HG03432 (cell line): Measurements from ENCODE around the gene ZBTB26.

Experiments used
- ATAC-seq: cut with Tn5 transposase; IDR thresholded peaks from one replicate; pipeline ENCODE4 v1.9.1; 2021; ENCODE audit warnings: mild to moderate bottlenecking, moderate library complexity; ENCODE audit not compliant: unreplicated experiment

Gene ZBTB26, protein sequence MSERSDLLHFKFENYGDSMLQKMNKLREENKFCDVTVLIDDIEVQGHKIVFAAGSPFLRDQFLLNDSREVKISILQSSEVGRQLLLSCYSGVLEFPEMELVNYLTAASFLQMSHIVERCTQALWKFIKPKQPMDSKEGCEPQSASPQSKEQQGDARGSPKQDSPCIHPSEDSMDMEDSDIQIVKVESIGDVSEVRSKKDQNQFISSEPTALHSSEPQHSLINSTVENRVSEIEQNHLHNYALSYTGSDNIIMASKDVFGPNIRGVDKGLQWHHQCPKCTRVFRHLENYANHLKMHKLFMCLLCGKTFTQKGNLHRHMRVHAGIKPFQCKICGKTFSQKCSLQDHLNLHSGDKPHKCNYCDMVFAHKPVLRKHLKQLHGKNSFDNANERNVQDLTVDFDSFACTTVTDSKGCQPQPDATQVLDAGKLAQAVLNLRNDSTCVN

DNA sequence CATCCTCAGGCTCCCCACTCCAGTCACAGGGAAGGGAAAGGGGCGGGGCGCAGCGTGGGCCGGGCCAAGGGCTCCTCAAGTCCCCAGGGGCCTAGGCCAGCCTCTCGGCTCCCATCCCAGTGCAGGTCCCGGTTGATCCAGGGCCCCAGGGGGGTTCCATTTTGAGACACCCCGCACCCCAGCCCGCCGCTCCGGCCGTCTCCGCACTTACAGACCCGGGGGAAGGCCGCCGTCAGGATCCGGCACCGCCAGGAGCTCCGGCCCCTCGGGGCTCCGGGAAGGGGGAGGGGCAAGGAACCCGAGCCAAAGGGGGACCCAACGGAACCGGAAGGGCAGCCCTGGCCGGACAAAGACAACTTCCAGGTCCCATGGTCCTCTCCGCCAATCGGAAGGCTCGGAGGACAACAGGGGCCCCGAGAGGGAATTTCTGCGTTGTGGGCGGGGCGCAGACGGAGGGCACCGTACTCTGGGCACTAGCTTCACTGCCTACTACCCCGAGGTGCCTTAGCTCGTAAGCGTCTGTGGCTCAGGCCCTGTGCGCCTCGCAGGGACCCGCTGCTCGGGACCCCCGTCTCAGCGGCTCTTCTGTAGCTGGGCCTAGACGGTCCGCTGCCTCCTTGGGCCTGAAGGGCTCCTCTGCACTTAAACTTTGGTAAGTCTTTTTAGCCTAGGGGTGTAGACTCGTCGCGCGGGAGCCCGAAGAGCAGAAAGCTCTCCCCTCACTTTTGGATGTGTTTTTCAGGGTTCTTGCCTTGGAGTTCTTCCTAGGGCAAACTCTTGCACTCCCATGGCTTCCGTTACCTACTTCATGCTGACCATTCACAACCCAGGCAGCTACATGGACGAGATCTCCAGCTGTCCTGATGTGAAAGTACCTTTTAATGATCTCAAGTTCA is at the start of gene ZBTB26:
TSS of gene ZBTB26 (minus strand) at position 287 of the 896 bp plus-strand sequence. CDS start 11,578 bp downstream, outside the sequence.
- peak; percentile 98 for ATAC-seq

DNA sequence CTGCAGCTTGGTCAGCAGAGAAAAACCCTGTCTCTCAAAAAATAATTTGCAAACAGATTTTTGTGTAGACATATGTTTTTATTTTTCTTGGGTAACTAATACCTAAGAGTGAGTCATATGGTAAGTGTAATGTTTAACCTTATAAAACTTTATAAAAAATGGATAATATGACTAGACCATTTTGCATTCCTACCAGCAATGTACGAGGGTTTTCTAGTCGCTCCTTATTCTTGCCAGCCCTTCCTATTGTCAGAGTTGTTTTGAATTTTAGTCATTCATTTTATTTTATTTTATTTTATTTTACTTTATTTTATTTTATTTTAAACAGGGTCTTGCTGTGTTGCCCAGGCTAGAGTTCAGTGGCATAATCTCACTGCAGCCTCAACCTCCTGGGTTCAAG is 47.3 kb upstream of the ZBTB26 start:
- no peak for ATAC-seq

DNA sequence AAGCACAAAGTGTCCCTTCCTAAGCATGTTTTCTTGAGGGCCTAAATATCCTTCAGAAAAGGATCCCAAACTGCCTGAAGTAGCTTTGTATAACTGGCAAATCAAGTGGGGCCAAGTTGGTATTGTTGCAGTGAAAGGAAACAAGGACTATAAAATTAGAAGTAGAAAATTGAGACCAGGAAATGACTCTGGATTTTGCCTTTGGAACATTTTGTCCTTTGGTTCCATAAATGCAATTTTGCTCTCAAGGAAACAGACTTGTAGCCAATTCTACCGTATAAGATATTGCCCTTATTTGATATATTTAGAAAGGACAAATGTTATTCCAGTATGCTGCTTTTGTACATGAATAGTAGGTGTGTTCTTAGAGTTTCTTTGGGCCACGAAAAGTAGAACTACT is 43.9 kb upstream of the ZBTB26 start:
- ATAC-seq: no peak

DNA sequence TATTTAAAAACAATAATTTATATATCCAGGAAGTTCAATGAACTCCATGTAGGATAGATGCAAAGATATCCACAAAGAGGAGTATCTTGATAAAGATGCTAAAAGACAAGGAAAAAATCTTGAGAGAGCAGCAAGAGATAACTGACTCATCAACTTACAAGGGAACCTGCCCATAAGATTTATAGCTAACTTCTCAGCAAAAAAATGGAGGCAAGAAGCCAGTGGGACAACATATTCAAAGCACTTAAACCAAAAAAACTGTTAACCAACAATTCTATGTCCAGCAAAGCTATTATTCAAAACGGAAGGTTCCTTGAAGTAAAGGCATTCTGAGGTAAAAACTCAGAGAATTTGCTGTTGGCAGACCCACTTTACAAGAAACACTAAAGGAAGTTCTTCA is 29.8 kb upstream of the ZBTB26 start:
- no peak for ATAC-seq

DNA sequence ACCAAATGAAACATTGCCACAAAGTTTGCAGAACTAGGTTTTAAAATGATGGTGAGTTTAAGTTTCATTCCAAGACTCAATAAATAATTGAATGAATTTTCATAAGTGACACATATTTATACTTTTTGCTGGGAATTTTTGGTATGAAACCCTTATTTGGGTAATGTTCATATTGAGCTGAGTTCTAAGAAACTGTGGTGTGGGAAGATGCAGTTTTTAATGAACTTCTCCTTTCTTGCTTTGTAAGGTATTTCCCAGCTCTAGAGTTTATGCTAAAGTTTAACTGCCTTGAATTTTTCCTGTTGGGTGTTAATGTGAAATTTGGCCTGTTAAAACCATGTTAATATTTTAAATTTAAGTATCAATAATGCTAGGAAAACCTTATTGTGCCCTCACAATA is 24.6 kb upstream of the ZBTB26 start:
- no peak for ATAC-seq

DNA sequence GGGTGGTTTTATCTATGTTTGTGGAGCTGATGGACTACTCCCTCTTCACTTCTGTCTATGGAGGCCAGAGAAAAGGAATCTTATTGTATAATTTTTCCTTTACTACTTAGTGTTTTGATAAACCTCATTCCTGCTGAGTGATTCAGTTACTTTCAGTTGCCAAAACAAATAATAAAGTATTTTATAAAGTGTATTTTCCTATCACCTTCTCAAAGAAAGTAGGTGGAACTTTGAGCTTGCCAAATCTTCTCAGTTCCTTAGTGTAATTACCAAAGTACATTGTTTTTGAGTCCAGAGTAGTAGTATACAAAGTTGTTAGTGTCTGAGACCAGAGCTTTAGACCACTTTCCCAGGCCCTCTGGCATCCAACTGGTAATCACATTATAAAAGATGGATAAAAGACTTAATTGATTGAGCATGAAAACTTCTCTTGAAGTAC is 23.0 kb upstream of the ZBTB26 start:
- ATAC-seq: no peak

DNA sequence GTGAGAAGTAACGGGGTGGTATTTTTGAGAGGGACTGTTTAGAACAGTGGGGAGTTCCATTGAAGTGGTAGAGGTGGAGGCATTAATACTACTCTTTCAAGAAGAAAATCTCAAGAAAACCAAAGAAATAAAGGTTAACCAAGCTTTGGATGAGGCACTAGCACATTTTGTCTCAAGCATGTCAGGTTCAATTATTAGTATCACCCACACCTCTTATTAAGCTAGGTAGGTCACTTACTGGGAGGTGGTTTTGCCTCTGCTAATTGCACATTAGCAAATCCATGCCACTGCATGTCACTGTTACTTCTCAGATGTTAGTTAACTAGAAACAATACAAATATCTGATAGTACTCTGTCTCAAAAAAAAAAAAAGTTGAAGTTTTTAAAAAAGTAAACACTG is 19.7 kb upstream of the ZBTB26 start:
- ATAC-seq: no peak

DNA sequence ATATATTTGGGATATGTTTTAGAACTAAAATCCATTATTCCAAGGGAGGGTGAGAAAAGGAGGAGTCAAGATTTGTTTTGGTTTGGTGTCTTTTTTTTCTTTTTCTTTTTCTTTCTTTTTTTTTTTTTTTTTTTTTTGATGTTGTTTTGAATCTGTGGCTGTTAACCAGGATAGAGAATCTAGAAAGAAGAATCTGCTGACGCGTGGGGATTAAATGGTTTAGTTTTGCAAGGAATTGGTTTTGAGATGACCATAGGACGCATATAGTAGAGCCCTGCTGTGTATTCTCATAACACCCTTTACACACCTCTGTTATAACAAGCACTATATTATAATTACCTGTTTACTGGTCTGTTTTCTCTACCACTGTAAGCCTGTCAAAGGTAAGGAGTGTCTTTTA is 19.0 kb upstream of the ZBTB26 start:
- ATAC-seq: no peak

DNA sequence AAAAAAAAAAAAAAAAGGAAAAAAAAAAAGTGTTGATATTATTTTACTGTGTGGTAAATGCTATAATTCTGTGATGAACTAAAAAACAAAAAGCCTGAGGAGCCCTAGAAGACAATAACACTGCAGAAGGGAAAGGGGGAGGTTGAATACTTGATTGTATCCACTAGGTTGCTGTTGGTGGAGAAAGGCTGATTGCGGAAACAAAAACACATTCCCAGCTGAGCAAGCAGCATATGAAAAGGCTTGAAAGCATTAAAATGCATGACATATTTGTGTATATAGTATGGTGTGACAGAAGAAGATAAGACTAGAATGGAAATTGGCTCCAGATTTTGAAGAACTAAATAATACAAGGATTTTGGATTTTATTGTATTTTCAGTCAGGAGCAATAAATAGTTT is 18.4 kb upstream of the ZBTB26 start:
- no peak for ATAC-seq

DNA sequence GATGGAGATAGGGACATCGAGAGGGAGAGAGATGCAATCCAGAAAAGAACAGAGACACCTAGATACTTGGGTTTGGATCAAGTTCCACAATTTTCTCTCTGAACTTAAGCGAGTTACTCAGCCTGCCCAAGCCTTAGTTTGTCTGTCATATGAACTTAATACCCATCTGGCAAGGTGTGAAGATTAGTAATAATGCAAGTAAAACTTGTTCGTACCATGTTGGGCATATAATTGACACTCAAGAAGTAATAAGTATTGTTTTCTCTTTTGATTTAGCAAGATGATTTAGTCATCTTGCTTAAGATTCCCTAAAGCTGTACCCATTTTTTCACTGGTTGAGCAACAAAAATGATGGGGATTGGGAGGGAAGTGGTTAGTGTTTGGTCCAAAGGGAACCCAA is 17.0 kb upstream of the ZBTB26 start:
- no peak for ATAC-seq

DNA sequence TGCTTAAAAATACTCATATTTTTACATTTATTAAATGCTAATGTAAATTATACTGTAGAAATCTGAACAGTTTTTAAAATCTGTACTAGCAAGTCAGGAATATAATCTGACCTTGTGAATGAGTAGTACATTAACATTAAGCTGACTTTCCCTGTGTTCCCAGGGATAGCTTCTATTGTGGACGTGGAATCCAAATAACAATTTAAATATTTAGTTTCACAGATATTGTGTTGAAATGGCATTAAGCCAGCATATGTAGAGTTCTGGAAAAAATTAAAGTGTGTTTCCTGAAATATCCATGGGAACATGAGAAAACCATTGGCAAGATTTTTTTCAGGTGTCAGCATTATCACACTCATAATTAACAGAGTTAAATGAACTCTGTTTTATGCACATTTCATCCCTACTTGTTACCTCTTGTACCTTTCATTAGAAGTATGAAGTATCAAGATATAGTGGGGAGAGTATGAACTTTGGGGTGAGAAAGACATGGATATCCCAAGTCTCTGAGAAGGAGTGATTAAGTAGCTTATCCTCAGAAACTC is 15.2 kb upstream of the ZBTB26 start:
- no peak for ATAC-seq

DNA sequence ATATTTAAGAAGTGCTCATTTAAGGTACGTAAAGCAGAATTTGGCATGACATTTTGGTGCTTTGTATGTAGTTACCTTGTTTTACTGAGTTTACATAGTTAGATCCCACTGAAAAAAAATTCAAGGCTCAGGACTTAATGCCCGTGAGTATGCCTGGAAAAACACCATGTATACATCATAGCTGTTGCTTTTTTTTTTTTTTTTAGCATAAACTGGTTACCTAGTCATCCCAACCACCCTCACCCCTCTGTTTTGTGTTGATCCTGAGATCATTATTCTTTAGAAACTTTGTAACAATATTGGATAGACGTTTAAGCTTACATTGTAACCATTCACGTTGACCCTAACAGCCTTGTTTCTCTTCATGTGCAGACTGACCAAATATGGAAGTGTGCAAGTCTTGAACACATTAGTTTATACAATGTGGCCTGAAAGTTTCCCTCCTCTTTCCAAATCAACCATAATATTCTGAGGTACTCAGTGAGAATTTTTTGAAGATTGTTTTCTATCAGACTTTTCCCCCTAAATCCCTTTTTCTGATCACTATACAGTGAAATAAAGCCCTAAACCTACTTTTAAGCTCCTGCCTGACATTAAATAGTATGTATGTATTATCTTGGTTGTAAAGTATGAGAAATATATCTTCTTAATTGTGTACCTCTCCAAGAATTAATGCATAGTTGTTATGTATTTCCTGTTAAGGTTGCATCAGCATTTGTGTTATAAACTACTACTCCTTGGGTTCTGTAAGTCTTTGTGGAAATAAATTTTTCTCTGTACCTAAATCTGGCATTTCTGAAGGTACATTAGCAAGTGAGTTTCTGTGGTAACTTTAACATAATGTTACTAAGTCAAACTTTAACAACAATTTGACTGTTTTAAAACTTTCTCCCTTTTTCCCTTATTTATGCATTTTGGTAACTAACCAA is 13.9 kb upstream of the ZBTB26 start:
- ATAC-seq: no peak

DNA sequence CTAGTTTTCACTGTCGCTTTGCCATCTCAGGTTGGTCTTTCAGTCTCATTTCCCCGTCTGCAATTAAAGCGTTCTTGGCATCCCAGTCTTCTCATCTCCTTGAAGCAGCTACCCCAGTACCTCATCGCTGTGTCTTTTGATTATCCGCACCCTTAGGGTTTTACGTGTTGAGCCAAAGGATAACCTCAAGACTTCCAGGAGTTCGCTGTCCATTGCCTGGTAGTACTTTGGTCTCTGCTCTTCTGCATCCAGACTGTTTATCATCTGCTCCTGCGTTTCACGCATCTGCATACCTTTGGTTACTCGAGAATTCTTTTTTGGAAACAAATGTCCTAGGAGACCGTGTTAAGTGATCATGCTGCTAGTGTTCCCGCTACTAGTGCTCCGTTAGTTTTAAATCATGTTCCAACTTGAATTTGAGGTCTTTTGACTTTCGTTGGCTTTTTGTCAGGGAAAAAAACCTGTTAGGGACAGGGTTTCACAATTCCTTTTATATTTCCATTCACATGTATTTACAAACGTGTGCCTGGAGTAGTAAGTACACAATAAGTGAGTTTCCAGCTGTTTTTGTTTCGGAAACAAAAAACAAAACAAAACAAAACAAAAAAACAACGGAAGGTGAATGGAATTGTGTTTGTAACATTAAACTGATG is 10.4 kb upstream of the ZBTB26 start:
- ATAC-seq: no peak

DNA sequence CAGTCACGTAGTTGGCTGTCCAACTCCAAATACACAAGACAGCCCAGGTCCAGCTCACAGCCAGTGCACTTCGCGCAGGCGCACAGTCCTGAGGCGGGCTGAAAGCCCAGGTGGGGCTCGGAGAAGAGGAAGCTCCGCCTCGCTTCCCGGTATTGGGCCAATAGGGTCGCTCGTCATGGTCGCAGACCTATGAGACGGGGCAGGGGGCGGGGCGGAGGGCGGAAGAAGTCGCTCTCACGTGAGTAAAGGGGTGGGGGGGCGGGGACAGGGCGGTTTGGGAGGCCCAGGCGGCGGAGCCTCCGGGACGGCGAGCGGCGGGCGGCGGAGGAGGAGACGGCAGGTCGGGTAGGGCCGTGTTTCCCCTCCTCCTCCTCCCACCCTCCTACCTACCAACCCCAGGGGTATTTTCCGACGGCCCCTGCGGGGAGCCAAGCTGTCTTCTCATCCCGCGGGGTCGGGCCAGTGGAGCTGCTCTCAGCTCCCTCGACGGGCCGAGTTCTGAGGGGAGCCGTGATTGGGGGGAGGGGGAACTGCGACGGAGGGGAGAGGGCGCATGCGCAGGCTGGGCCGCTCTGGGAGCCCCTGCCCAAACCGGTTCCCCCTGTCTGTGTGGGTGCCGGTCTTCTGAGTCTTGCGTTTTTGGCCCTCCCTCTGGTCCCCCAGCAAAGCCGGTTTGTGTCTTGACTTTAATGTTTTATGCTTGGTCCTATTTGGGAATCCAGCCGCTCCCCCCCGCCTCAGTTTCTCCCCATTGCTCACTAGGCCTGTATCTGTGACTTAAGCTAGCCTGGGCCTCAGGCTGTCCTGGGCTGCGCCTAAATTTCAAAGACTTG is 9.7 kb upstream of the ZBTB26 start, which contains the start of gene RABGAP1:
TSS of gene RABGAP1 (plus strand) at position 272 of the 833 bp plus-strand sequence. CDS start 16,040 bp downstream, outside the sequence.
- ATAC-seq: peak; percentile 97

DNA sequence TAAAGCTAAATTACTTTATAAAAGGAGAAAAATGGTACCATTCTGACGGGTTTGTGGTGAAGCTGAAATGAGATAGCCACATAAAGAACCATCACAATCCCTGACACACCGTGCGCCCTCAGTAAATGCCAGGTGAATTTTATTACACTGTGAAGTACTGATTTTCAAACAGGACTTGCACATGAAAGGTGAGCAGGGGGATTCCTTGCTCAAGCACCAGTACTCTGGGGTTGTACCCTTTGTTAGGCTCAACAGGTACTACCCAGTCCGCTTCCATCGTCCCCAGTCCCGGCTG is 9.1 kb upstream of the ZBTB26 start:
- ATAC-seq: no peak

DNA sequence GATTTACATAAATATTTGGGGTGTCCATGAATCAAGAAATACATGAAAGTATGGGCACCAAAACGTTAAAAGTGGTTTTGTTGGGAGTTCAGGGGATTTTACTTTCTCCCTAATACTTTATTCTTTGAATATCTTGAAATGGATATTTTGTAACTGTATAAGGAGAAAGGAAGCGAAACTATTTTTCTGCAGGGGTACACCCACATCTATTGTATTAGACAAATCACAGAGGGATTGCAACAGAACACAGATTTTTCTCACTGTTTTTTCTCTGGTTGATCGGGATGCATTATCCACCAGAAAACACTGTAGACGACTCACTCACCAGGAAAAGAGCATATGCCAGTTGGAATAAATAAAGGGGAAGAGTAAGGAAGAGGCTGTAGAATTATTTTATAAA is 8.3 kb upstream of the ZBTB26 start:
- ATAC-seq: no peak

DNA sequence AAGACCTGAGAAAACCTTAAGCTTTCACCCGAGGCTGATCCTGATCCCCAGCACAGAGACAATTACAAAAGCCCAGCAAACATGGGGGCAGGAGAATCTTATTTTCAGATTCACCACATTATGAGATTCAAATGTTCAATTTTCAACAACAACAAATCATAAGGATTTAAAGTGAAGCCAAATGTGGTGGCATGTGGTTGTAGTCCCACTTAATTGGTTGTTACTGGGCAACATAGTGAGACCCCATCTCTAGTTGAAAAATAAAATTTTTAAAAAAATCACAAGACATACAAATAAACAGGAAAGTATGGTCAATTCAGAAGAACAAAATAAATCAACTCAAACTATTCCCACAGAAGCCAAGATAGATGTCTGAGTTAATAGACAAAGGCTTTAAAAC is 5.6 kb upstream of the ZBTB26 start:
- no peak for ATAC-seq

DNA sequence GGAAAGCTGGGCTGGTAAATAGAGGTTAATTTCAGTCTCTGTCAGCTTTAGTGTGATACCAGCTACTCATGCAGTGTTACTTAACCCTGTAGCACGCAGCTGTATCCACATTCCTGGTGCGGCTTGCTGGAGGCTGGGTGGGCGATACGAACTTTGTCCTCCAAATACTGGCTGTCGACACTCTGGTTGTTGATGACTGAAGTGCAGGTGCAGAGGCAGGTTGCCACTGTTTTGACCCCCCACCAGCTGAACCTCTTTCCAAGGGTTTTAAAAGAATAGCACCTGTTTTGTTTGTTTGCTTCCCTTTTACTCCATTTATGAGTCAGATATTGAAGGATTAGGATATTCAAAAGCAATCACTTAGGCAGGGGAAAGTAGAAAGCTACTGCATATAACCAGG is 5.2 kb upstream of the ZBTB26 start:
- no peak for ATAC-seq

DNA sequence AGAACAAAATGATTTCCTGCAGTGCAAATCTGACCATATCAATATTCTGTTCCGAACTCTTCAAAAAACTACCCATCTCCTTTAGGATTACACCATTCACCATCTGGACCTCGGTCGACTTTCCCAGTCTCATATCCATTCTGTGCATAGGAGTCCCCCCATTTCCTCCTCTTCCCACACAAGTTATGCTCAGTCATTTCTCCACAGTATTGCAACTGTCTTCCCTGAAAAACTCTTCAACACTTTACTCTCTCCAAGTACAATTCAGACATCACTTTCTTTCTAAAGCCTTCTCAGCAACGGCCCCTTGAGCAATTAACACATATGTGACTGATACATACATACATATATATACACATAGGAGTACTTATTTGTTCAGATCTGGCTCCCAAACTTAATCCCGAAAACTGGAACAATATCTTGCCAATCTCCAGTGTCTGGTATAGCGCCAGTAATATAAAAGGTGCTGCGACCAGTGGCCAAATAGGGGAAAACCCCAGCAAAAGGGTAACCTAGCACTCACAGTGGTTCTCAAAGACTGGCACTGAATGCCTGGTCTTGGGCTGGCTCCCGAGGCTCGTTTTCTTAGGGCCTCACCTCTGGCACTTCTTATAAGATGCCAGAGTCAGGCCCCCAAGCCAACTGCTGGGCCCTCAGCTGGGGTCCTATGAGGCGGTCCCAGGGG is 629 bp downstream of the ZBTB26 start:
- no peak for ATAC-seq
